Renal cortical epithelial cell (primary cell): ENCODE data around the gene TMPRSS6. TPM values are rescaled to one million over a fixed set of nuclear protein-coding genes. Genes with fewer than 3 reads are reported as not detected.

Source experiments
- DNase-seq: peaks from one replicate; pipeline ENCODE4 v3.0.0-alpha.2; 2011; ENCODE audit warnings: low read depth
- total RNA-seq: library from RNA; depleted of rRNA; stranded (reverse); fragments of >200 nt; gene quantifications from 2 replicates; pipeline ENCODE4 v1.2.3, GENCODE V29; 2014

Gene TMPRSS6
- total RNA-seq, 1 donor from 2014 or later: not detected

- DNase-seq: peak; percentile 11
These were observed 57.8 kb downstream of the TMPRSS6 start, which contains the start of gene KCTD17 for GRCh38 chr22:37051391-37052385. TSS of gene KCTD17 (plus strand) at chr22:37051742. CDS start at chr22:37051761, 19 bp downstream.

GRCh38 chr22:37050913-37051312 lies 58.6 kb downstream of the TMPRSS6 start:
- DNase-seq: no peak

- no peak for DNase-seq
These were observed 60.3 kb downstream of the TMPRSS6 start for GRCh38 chr22:37049224-37049623.

- no peak for DNase-seq
These were observed 61.4 kb downstream of the TMPRSS6 start for GRCh38 chr22:37048133-37048532.

GRCh38 chr22:37047006-37047405 lies 62.5 kb downstream of the TMPRSS6 start:
- DNase-seq: no peak

GRCh38 chr22:37046589-37046988 lies 62.9 kb downstream of the TMPRSS6 start:
- no peak for DNase-seq

GRCh38 chr22:37045958-37046357 lies 63.6 kb downstream of the TMPRSS6 start:
- peak; percentile 26 for DNase-seq

GRCh38 chr22:37044634-37045625 lies 64.6 kb downstream of the TMPRSS6 start:
- peak; percentile 33 for DNase-seq

- peak; percentile 57 for DNase-seq
These were observed 65.5 kb downstream of the TMPRSS6 start for GRCh38 chr22:37043828-37044538.

- no peak for DNase-seq
These were observed 66.2 kb downstream of the TMPRSS6 start for GRCh38 chr22:37043209-37043827.

- DNase-seq: no peak
These were observed 70.0 kb downstream of the TMPRSS6 start for GRCh38 chr22:37039466-37039865.

GRCh38 chr22:37037669-37038068 lies 71.8 kb downstream of the TMPRSS6 start:
- DNase-seq: no peak

- DNase-seq: no peak
These were observed 72.7 kb downstream of the TMPRSS6 start for GRCh38 chr22:37036655-37037377.

GRCh38 chr22:37033605-37034430 lies 75.7 kb downstream of the TMPRSS6 start:
- DNase-seq: no peak

- DNase-seq: peak; percentile 98
These were observed 76.7 kb downstream of the TMPRSS6 start for GRCh38 chr22:37032535-37033460.

- DNase-seq: peak; percentile 63
These were observed 77.4 kb downstream of the TMPRSS6 start for GRCh38 chr22:37032134-37032534.

GRCh38 chr22:37030560-37031281 lies 78.8 kb downstream of the TMPRSS6 start:
- no peak for DNase-seq
